T1000 (cell line): ENCODE measurements around the gene ADAP1.

Experiments
- DNase-seq: peaks from one replicate; lab custom pipeline; 2025; ENCODE audit warnings: mixed read lengths; lab: John Stamatoyannopoulos, UW

The ADAP1 gene

DNA sequence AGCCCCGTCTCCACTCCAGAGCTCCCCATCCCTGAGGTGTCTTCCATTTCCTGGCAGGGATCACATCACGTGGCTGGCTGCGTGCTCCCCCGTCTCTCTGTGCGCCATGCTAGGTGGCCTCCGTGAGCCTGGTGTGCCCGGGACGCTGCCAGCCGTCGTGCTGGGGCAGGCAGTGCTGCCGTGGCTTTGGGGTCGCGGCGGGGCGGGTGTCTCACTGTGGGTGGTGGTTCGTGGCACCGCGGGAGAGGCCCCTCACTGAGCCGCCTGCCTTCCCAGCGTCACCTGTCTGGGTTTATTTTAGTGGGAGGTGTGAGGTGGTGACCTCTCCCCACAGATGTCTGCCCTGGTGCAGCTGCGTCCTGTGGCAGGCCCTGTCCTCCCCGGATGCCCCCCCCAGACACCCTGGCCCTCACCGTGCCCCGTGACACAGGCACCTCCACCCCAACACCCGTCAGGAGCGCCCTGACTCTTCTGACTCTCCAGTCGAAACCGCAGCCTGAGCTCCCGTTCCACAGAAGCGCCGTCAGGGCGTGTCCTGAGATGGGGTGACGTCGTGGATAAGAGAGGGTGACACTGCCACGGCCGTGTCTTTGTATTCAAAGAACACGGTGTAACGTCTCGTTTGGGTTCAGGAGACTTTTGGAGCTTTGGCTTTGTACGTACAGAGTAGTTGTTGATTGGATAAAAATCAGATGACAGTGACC is 60.2 kb downstream of the ADAP1 start:
- no peak for DNase-seq

DNA sequence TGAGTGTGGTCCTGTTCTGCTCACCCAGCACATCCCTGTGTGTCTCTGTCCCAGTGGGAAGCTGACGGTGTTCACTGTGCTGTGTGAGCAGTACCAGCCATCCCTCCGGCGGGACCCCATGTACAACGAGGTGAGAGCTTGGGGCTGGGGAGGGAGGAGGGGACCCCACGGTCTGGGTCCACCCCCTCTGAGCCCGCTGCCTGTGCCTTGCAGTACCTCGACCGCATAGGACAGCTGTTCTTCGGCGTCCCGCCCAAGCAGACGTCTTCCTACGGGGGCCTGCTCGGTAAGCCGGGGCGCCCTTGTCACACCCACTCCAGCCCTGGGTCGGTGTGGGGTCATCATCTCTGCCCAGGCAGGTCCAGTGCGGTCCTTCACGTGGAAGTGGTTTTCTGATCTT is 60.8 kb downstream of the ADAP1 start:
- no peak for DNase-seq

DNA sequence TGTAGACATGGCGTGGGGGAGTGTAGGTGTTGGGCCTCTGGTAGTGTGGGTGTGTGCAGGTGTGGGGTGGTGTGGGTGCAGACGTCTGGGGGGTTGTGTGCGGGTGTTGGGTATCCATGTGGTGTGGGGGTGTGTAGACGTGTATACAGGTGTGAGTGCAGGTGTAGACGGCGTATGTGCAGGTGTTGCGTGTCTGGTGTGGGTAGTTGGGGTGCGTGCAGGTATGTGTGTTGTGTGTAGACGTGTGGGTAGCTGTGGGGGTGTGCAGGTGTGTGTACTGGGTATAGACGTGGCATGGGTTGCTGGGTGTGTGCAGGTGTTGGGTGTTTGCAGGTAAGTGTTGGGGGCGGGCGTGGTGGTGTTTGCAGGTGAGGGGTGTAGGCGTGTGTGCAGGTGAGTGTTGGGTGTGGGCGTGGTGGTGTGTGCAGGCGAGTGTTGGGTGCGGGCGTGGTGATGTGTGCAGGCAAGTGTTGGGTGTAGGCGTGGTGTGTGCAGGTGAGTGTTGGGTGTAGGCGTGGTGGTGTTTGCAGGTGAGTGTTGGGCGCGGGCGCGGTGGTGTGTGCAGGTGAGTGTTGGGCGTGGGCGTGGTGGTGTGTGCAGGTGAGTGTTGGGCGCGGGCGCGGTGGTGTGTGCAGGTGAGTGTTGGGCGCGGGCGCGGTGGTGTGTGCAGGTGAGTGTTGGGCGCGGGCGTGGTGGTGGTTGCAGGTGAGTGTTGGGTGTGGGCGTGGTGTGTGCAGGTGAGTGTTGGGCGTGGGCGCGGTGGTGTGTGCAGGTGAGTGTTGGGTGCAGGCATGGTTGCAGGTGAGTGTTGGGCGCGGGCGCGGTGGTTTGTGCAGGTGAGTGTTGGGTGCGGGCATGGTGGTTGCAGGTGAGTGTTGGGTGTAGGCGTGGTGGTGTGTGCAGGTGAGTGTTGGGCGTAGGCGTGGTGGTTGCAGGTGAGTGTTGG is 61.6 kb downstream of the ADAP1 start:
- no peak for DNase-seq

DNA sequence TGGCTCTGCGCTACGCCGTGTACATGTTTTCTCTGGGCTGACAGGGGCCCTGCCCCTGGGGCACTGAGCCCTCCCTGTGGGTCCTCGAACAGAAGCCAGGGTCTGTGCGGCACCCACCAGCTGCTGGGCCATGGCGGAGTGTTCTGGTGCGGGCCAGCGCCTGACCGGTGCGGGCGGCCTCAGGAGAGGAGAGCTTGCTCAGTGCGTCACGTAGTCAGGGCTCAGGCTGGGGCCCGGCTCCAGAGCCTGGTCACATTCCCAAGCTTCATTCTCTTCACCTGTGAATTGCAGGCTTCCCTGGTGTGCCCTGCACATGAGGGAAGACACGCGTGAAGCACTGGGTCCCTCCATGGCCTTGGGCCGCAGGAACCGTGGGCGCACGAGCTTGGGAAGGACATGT is 62.7 kb downstream of the ADAP1 start:
- no peak for DNase-seq

DNA sequence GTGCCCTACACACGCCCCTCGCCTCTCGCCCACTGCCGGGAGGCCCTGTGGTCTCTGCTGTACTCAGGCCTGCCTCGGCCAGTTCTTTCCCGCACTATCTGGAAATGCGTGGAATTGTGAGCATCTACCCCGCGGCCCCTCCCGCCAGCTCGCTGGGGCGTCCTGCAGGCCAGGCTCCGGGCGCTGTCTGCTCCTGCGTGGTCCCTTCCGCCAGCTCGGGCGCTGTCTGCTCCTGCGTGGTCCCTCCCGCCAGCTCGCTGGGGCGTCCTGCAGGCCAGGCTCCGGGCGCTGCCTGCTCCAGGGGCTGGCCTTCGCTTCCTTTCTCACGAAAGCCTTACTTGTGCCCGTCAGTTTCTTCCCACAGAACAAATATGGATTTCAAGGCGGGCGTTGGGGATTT is 63.2 kb downstream of the ADAP1 start:
- DNase-seq, result no peak

DNA sequence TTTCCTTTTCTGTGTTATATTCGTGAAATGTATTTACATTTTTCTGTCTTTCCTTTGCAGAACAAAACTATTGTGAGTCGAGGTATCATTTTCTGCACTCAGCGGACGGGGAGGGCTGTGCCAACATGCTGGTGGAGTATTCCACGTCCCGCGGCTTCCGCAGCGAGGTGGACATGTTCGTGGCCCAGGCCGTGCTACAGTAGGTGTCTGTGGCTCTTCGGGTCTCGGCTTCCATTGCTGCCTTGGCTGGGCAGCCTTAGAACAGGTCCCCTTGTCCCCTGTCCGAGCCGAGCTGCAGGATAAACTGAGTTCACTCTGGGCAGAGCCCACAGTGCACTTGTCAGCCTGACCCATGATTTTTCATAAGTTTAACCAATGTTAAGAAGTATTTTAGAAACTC is 63.6 kb downstream of the ADAP1 start:
- no peak for DNase-seq

DNA sequence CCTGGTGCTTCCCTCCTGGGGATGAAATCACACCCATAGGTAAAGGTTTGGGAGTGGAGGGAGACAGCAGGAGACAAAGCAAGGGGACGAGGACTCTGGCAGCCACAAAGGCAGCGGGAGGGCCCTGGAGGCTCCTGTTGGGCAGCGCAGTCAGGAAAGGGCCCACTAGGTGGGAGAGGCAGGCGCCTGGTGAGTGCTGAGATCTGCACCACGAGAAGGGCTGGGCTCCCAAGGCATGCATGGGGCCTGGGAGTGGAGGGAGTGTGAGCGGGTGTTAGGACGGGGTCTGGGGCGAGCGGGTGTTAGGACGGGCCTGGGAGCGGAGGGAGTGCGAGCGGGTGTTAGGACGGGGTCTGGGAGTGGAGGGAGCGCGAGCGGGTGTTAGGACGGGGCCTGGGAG is 65.1 kb downstream of the ADAP1 start:
- no peak for DNase-seq

DNA sequence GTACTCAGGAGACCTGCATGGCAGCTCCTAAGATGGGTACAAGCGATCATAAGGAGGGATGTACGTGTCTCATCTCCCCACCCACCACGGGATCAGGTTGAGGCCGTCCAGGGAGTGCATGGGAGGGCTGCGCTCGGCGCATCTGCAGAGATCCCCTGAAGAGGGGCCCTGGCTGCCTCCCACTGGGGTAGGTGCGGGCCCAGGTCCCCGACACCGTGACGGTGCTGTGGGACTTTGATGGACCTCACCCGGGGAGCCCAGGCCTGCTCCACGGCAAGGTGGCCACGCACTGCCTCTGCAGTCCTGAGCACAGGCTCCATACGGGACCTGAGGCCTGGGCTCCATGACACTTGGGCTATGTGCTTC is 65.5 kb downstream of the ADAP1 start:
- DNase-seq, result no peak

DNA sequence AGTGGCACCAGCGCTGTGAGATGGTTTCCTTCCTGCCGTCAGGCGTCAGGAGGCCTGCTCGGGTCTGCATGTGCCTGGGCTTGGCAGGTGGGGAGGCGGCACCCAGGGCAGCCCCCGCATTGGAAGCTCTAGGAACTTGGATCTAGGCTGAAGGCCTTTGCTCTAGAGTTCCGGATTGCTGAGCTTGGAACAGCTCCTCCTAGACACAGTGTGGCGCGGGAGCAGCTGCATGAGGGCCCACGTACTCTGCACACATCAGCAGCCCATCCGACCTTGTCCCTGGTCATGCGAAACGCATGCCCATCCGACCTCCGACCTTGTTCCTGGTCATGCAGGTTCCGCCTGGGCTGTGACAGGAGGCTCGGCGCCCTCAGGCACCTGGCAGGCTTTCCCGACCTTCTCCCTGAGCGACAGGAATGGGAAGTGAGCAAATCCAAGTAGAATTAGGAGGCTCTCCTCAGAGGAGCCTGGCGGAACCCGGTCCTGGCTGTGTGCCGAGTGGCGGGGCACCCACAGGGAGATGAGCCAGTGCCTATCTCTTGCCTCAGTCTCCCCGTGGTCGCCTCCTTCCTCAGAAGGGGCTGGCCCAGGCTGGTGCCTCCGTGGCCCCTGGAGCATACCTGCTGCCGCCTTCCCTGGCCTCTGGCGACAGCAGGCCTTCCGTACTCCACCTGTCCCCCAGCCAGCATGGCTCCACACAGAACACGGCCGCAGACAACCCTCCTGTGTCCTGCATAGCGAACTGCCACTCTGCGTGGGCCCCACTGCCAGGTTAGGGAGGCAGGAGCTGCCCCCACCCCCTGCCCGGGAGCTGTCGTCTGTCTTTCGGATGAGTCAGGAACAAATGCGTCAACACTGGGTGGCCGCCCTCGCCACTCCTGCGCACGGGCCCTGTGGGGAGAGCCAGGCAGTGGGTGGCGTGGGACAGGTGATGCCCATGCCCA is 66.1 kb downstream of the ADAP1 start:
- DNase-seq, result no peak

DNA sequence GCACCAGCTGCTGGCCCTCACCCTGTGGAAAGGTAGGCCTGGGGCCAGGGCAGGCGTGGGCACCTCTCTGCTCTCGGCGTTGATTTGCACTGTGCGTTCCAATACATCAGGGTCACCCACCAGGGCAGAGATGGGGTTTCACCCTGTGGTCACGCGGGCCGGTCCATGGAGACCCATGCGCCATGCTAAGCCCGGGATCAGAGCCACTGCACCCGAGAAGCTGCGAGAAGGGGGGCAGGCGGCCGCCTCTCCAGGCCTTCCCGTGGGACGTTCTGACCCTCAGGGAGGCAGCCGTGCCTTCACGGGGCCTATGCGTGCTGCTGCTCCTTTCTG is 67.0 kb downstream of the ADAP1 start:
- DNase-seq, result no peak

DNA sequence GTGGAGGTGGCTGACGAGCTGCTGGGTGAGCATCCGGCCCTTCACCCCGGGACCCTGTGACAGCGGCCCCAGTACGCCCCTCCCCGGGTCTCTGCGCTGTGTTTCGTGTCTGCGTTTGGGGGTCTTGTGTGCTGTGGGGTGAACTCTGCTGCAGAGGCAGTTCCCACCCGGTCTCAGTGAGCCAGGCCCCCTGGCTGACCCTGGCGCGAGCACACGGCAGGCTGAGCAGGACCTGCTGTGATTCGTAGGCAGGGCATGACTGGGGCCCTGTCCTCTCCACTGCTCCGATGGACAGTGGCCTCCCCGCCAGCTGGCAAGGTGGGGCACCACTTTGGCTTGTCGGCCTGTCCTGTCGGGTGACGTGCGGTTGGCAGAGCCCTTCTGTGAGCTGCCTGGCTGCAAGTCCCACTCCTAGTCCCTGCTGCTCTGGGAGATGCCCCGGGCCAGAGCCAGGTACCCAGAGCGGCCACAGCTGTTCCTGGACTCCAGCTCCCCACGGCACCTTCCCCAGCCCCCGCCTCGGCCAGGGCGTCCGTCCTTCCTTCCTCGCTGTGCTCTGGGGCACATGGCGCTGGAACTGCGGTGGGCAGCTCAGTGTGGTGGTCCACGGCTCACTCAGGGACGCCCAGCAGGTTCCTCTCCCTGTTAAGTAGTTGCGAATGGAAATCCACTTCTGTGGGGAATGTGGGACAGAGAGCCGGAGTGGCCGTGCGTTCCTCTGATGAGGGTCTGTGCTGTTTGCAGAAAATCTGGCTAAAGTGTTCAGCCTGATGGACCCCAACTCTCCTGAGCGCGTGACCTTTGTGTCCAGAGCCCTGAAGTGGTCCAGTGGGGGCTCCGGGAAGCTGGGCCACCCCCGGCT is 67.6 kb downstream of the ADAP1 start:
- DNase-seq, result no peak

DNA sequence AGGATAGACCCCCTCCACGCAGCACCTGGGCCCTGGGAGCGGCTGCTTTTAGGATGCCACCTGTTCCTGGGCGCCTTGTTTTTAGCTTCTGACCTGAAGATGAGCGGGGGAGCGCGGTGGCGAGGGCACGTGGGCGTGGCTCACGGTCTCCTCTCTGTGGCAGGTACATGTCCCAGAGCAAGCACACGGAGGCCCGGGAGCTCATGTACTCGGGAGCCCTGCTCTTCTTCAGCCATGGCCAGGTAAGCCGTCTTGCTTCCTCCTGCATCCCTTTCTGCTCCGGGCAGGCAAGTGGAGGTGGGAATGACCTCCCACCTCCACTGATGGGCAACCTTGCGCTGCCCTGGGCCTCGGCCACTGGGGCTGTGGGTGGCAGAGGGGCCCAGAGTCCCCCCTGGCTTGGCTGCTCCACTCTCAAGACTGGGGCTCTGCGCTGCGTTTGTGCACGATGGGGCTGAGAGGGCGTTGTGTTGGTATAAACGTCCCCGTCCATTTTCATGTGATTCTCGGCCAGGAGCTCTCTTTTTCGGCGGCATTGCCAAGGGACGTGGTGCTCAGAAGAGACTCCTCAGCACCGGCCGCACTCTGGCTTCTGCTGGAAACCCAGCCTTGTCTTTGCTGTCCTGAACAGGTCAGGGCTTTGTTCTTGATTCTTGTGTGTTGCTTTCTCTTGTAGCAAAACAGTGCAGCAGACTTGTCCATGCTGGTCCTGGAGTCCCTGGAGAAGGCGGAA is 68.4 kb downstream of the ADAP1 start:
- DNase-seq, result no peak

DNA sequence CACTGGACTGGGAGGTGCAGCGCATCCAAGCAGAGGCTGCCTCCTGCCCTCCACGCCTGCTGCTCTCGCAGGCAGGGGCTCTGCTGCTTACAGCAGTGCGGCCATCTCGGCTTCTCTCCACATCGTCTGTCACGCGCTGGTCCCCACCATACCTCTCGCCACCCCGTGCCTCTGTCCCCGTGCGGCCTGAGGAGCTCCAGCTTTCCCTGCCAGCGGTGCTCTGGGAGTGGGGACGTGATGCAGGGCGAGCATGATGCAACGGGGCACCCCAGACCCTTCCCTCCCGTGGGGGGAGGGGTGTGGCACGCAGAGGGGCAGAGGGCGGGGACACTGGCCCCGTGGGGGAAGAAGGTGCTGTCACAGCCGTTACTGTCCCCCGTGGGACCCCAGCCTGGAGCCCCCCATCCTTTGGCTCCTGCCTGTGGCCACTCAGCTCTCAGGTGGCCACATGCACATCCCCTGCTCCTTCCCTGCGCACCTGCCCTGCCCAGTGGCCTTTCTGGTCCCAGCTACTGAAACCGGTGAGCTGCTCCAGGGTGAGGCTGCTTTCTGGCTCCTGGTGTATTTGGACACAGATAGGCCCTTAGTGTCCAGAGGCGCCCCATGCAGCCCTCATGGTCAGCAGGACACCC is 69.1 kb downstream of the ADAP1 start:
- no peak for DNase-seq

DNA sequence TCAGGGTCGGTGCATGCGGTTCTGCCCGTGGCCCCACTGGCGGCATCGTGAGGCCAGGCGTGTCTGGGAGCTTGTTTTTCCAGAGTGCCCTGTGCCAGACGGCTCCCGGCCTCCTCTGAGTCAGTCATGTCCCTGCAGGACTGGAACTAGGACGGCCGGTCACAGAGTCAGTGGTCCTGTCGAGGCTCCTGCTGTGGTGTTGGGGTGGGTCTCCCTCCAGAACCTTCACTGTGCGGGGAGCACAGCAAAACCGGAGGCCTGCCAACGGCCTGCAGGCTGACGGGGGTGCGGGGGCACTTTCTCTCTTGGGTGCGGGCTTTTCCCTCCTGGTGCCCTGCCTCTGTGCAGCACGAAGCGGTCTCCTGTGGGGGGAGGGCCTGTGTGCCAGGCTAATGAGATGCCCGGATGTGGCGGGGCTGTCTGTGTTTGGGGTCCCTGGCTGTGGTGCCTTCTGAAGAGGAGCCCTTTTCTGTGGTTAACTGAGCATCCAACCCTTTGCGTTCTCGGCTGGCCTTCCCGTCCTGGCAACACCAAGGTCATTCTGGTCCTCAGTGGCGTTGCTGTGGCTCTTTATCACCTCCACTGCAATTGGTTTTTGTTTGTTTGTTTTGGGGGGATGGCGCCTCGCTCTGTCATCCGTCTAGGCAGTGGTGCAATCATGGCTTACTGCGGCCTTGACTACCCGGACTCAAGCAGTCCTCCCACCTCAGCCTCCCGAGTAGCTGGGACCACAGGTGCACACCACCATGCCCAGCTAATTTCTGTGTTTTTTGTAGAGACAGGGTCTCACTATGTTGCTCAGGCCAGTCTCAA is 70.1 kb downstream of the ADAP1 start:
- DNase-seq, result no peak

DNA sequence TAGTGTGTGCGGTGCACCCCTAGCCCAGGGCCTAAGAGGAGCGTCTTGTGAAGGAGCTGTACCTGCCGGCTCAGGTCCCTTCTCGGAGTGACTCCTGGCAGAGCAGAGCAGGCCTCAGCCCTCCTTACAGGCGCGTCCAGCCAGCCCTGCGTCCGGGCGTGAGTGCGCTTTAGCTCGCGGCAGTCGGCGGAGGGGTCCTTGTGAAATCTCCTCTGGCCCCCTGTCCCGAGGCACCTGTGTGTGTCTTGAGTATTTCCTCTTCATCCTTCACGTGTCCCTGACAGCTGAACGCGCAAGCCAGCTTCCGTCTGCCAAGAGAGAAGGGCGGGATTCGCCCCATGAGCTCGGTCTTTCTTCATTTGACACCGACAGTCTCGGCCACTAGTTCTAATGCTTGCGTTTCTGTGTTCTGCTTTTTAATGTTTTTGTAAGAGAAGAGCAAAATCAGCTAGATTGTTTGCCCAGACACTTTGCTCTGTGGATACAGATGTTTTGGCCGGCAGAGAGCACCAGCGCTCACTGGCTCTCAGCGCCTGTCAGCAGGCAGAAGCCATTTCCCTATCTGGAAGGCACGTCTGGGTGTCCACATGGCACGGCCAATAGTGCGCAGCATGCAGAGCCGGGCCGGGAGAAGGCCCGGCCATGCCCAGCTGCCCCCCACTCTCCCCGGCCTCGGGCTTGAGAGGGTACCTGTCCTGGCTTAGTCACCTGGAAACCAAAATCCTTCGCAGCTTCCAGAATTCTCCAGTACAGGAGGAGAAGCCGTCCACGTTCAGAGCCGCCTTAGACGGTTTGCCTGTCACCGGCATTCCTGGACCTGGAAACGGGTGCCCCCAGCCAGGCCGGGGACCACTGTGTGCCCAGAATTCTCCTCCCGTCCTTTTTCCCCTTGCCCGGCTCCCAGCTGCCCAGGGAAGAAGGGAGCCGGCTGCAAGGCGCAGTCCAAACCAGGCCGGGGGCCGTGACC is 71.1 kb downstream of the ADAP1 start:
- DNase-seq, result no peak

DNA sequence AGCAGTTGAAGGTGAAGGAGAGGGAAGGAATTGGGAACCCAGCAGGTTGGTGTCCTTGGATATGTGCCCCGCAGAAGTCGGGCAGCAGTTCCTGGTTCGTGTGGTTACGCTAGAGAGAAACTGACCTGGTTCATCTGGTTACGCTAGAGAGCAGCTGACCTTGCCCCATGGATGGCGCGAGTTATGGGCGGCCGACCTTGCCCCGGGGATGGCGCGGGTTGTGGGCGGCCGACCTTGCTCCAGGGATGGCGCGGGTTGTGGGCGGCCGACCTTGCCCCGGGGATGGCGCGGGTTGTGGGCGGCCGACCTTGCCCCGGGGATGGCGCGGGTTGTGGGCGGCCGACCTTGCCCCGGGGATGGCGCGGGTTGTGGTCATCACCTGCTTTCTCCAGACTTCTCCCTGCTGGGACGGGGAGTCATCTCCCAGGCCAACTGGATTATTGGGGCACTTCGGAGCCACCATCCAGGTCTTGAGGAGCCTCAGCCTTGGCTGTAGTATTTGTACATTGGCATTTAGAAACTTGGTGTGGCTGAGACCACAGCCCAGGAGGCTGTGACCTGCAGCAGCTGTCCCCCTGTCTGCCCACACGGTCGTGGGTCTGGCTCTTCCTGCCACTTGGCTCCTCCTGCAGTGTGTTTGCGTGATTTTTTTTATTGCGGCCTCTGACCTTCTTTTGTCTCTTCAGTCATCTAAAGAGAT is 72.0 kb downstream of the ADAP1 start:
- no peak for DNase-seq

DNA sequence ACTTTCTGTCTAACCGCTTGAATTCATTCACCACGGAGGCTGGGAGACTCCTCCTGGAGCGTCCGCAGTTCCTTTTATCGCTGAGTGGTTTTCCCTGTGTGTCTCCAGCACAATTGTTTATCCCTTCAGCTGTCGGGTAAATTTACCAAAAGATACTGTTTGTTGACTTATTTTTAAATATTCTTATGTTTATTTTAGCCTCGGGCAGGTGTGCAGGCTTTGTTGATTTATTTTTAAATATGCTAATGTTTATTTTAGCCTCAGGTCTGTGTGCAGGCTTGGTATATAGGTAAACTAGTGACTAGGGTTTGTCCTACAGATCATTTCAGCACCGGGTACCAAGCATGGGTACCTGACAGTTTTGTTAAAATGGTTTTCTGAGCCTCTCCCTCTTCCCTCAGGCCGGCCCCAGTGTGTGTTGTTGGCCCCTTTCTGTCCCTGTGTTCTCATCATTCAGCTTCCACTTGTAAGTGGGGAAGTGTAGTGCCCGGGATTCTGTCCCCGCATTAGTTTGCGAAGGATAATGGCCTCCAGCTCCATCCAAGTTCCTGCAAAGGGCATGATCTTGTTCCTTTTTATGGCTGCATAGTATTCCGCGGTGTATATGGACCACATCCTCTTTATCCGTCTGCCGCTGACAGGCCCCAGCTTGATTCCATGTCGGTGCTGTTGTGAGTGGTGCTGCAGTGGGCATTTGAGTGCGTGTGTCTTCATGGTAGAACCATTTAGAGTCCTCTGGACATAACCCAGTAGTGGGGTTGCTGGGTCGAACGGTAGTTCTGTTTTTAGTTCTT is 72.8 kb downstream of the ADAP1 start:
- DNase-seq, result no peak
